A673 (cell line): ENCODE measurements around the gene ZNF366.

ENCODE experiments used
- EZH2 ChIP-seq: fragments of 200-600 bp; sonication (generic); IDR thresholded peaks from 2 replicates; pipeline ENCODE4 v1.6.1; 2017; ENCODE audit warnings: borderline replicate concordance, low read depth, mild to moderate bottlenecking, mixed read lengths, antibody characterized with exemption, low read length; ENCODE audit not compliant: poor library complexity, severe bottlenecking
- TF ChIP-seq, protein P1 (sequence below): fragments of 300-800, 200-600 bp; sonication (generic); conservative IDR thresholded peaks from 2 replicates; pipeline ENCODE4 v1.5.1; 2017; ENCODE audit warnings: low read depth, mild to moderate bottlenecking, antibody characterized with exemption, low read length, moderate library complexity, mixed read lengths

DNA sequence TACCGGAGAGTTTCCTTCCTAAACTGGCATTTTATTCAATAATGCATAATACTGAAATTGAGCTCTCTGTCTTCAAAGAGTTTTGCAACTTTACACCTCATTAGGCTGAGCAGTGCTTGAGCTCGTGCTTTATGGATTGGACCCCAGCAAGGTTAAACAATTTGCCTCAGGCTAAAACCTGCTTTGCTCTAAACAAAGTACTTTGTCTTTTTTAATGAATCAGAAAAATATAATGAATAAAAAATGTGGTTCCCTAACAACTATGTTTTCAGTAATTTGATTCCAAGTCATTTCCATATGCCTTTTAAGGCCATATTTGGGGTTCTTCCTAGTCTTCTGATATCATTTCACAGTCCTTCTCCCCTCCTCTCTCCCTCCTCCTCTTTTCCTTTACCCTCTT lies 20.0 kb downstream of the ZNF366 start:
- TF ChIP-seq, protein P1, sequence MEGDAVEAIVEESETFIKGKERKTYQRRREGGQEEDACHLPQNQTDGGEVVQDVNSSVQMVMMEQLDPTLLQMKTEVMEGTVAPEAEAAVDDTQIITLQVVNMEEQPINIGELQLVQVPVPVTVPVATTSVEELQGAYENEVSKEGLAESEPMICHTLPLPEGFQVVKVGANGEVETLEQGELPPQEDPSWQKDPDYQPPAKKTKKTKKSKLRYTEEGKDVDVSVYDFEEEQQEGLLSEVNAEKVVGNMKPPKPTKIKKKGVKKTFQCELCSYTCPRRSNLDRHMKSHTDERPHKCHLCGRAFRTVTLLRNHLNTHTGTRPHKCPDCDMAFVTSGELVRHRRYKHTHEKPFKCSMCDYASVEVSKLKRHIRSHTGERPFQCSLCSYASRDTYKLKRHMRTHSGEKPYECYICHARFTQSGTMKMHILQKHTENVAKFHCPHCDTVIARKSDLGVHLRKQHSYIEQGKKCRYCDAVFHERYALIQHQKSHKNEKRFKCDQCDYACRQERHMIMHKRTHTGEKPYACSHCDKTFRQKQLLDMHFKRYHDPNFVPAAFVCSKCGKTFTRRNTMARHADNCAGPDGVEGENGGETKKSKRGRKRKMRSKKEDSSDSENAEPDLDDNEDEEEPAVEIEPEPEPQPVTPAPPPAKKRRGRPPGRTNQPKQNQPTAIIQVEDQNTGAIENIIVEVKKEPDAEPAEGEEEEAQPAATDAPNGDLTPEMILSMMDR = no peak
- no peak for TF ChIP-seq EZH2
